Measurements from ENCODE around the gene AGRP.

The AGRP gene

GRCh38 chr16:67443265-67443664 lies 40.1 kb downstream of the AGRP start (continued):
- TF ChIP-seq ZNF645 (tag by site-specific recombination; IDR thresholded peaks at IDR 0.05) = no peak
- no peak for TF ChIP-seq PATZ1 (tag by site-specific recombination; IDR thresholded peaks at IDR 0.05)
- TF ChIP-seq TSHZ1 (tag by site-specific recombination; IDR thresholded peaks at IDR 0.05; ENCODE audit: borderline replicate concordance) = no peak
- no peak for TF ChIP-seq ZIC2 (tag by site-specific recombination; IDR thresholded peaks at IDR 0.05)
- TF ChIP-seq, protein P1, sequence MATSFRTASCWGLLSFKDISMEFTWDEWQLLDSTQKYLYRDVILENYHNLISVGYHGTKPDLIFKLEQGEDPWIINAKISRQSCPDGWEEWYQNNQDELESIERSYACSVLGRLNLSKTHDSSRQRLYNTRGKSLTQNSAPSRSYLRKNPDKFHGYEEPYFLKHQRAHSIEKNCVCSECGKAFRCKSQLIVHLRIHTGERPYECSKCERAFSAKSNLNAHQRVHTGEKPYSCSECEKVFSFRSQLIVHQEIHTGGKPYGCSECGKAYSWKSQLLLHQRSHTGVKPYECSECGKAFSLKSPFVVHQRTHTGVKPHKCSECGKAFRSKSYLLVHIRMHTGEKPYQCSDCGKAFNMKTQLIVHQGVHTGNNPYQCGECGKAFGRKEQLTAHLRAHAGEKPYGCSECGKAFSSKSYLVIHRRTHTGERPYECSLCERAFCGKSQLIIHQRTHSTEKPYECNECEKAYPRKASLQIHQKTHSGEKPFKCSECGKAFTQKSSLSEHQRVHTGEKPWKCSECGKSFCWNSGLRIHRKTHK (tag by site-specific recombination; IDR thresholded peaks at IDR 0.05) = no peak
- no peak for TF ChIP-seq ZNF768 (tag by site-specific recombination; IDR thresholded peaks at IDR 0.05)
- TF ChIP-seq WT1 (tag by site-specific recombination; IDR thresholded peaks at IDR 0.05) = no peak
- no peak for TF ChIP-seq KLF7 (tag by site-specific recombination; IDR thresholded peaks at IDR 0.05; ENCODE audit: borderline replicate concordance)

- Histone ChIP-seq H3K27ac (ENCODE audit: extremely low read depth, low read depth, low read length) (no peak overlapping the region), H3K4me1 (ENCODE audit: control insufficient read depth, insufficient read depth, low read length) (no peaks in the 10 kb centered on the region), H3K36me3 (ENCODE audit: control insufficient read depth in 2 of 2, insufficient read depth in 1 of 2, low read length in 2 of 2) (peaks cover 0 to 81% of the 10 kb centered on the region in 2 experiments; a peak in 1 of 3 replicates), H3K4me3 (ENCODE audit: low read depth, low read length) (no peak overlapping the region), H3K9me3 (ENCODE audit: control insufficient read depth, insufficient read depth, low read depth, low read length) (no peaks in the 10 kb centered on the region)
- POLR2A ChIA-PET = interaction anchor here (0.6 to 1.6 kb wide), 2 partner anchors 11 to 12 kb away, joined by 3 to 6 read pairs; partner anchors contain the start of gene HSD11B2
- CTCF ChIA-PET = interaction anchor here (1.2 to 1.7 kb wide), 2 partner anchors 14 to 16 kb away, joined by 3 to 12 read pairs; no protein-coding TSS in a partner anchor
- TF ChIP-seq ZNF621 (tag by site-specific recombination; IDR thresholded peaks at IDR 0.05) = no peak
- no peak for TF ChIP-seq OVOL3 (tag by site-specific recombination; IDR thresholded peaks at IDR 0.05)
- no peak for TF ChIP-seq ZSCAN23 (tag by site-specific recombination; IDR thresholded peaks at IDR 0.05)
- no peak for TF ChIP-seq ZNF341 (tag by site-specific recombination; IDR thresholded peaks at IDR 0.05; ENCODE audit: low read depth)
- TF ChIP-seq, protein P1 (tag by site-specific recombination; IDR thresholded peaks at IDR 0.05) = no peak
- no peak for TF ChIP-seq SALL2 (tag by site-specific recombination; IDR thresholded peaks at IDR 0.05; ENCODE audit: borderline replicate concordance)
- TF ChIP-seq ZNF660 (tag by site-specific recombination; IDR thresholded peaks at IDR 0.05) = no peak
- TF ChIP-seq ZNF292 (tag by site-specific recombination; IDR thresholded peaks at IDR 0.05; ENCODE audit: borderline replicate concordance, low read depth) = no peak
- TF ChIP-seq GLI4 (tag by site-specific recombination; IDR thresholded peaks at IDR 0.05) = no peak
- TF ChIP-seq ZNF624 (tag by site-specific recombination; IDR thresholded peaks at IDR 0.05) = no peak
- no peak for TF ChIP-seq ZNF239 (tag by site-specific recombination; IDR thresholded peaks at IDR 0.05)
- TF ChIP-seq SCRT2 (tag by site-specific recombination; IDR thresholded peaks at IDR 0.05) = peak; percentile 27; the same call in 1 of the 2 replicates
- no peak for TF ChIP-seq ZBTB1 (tag by site-specific recombination; IDR thresholded peaks at IDR 0.05)
- no peak for TF ChIP-seq ZNF366 (tag by site-specific recombination; conservative IDR thresholded peaks at IDR 0.05)
- TF ChIP-seq, protein P2, sequence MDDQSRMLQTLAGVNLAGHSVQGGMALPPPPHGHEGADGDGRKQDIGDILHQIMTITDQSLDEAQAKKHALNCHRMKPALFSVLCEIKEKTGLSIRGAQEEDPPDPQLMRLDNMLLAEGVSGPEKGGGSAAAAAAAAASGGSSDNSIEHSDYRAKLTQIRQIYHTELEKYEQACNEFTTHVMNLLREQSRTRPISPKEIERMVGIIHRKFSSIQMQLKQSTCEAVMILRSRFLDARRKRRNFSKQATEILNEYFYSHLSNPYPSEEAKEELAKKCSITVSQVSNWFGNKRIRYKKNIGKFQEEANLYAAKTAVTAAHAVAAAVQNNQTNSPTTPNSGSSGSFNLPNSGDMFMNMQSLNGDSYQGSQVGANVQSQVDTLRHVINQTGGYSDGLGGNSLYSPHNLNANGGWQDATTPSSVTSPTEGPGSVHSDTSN (CRISPR knock-in tag; IDR thresholded peaks at IDR 0.05) = no peak
Observed at GRCh38 chr16:67442581-67443255, 40.6 kb downstream of the AGRP start.

Measured in HEK293 (cell line).